HEK293 (cell line): ENCODE results near the gene BCAS3.

Source experiments
- CTCF ChIA-PET: fragments of 350-600 bp; formaldehyde crosslinking; extraction: SDS; loops from one replicate; lab custom pipeline; 2021; ENCODE audit warnings: antibody characterized with exemption; lab: Yijun Ruan, JAX
- POLR2A ChIA-PET: fragments of 300-600 bp; formaldehyde crosslinking; extraction: SDS; loops from one replicate; lab custom pipeline; 2020; ENCODE audit warnings: antibody characterized with exemption, inconsistent platforms; lab: Yijun Ruan, JAX
- H3K27ac ChIP-seq: fragments of 200-500 bp; sonication (Bioruptor generic); 2 replicates; pipeline ENCODE4 v1.5.1; 2014; ENCODE audit warnings: low read depth, low read length, control low read depth, inconsistent platforms; ENCODE audit errors: extremely low read depth
- H3K36me3 ChIP-seq, 2 experiments: fragments of 200-500 bp in 1 of 2; sonication (Bioruptor generic) in 1 of 2; 1 replicate in 1 of 2; 2 replicates in 1 of 2; pipeline ENCODE4 v1.5.1; 2014 to 2017; ENCODE audit warnings: inconsistent platforms in 2 of 2, low read length in 2 of 2; ENCODE audit not compliant: control insufficient read depth in 2 of 2, insufficient read depth in 1 of 2
- H3K4me1 ChIP-seq: fragments of 200-500 bp; sonication (Bioruptor generic); 2 replicates; pipeline ENCODE4 v1.5.1; 2014; ENCODE audit warnings: mild to moderate bottlenecking, low read length, inconsistent platforms; ENCODE audit not compliant: control insufficient read depth, insufficient read depth
- H3K4me3 ChIP-seq: 2 replicates; pipeline ENCODE4 v1.5.1; 2011; ENCODE audit warnings: low read depth, mild to moderate bottlenecking, control low read depth, low read length, moderate library complexity
- H3K9me3 ChIP-seq: fragments of 200-500 bp; sonication (Bioruptor generic); 2 replicates; pipeline ENCODE4 v1.5.1; 2014; ENCODE audit warnings: low read depth, low read length, inconsistent platforms; ENCODE audit not compliant: control insufficient read depth, insufficient read depth
- GFI1B ChIP-seq: fragments of 450-650 bp; formaldehyde crosslinking; IDR thresholded peaks from 2 replicates; pipeline ENCODE4 v1.5.1; 2016; ENCODE audit warnings: missing biosample characterization, missing genetic modification characterization
- GLI2 ChIP-seq: fragments of 450-650 bp; formaldehyde crosslinking; IDR thresholded peaks from 2 replicates; pipeline ENCODE4; 2017; ENCODE audit warnings: missing biosample characterization, missing genetic modification characterization, low read depth, borderline replicate concordance
- HOXA7 ChIP-seq: sonication (generic); formaldehyde crosslinking; IDR thresholded peaks from 2 replicates; pipeline ENCODE4 v1.8.1; 2022; ENCODE audit warnings: missing genetic modification reagents, borderline replicate concordance
- HOXC10 ChIP-seq: sonication (generic); formaldehyde crosslinking; IDR thresholded peaks from 2 replicates; pipeline ENCODE4 v1.8.1; 2023; ENCODE audit warnings: mild to moderate bottlenecking, missing genetic modification reagents
- REST ChIP-seq: fragments of 450-650 bp; formaldehyde crosslinking; IDR thresholded peaks from 2 replicates; pipeline ENCODE4 v1.5.1; 2016; ENCODE audit warnings: missing biosample characterization, missing genetic modification characterization
- SP7 ChIP-seq: fragments of 450-650 bp; formaldehyde crosslinking; IDR thresholded peaks from 2 replicates; pipeline ENCODE4 v1.5.1; 2016; ENCODE audit warnings: missing biosample characterization, missing genetic modification characterization
- YY1 ChIP-seq: fragments of 450-650 bp; formaldehyde crosslinking; IDR thresholded peaks from 2 replicates; pipeline ENCODE4 v1.5.1; 2018; ENCODE audit warnings: missing biosample characterization, missing genetic modification characterization
- ZFP69B ChIP-seq: fragments of 450-650 bp; formaldehyde crosslinking; IDR thresholded peaks from 2 replicates; pipeline ENCODE4 v1.5.1; 2016; ENCODE audit warnings: missing biosample characterization, missing genetic modification characterization
- ZIC2 ChIP-seq: fragments of 450-650 bp; formaldehyde crosslinking; IDR thresholded peaks from 2 replicates; pipeline ENCODE4 v1.5.1; 2016; ENCODE audit warnings: missing biosample characterization, missing genetic modification characterization
- ZNF10 ChIP-seq: fragments of 450-650 bp; formaldehyde crosslinking; IDR thresholded peaks from 2 replicates; pipeline ENCODE4 v1.5.1; 2017; ENCODE audit warnings: missing biosample characterization, missing genetic modification characterization
- ZNF16 ChIP-seq: fragments of 450-650 bp; formaldehyde crosslinking; IDR thresholded peaks from 2 replicates; pipeline ENCODE4 v1.5.1; 2016; ENCODE audit warnings: low read depth, missing biosample characterization, missing genetic modification characterization
- ZNF169 ChIP-seq: fragments of 450-650 bp; formaldehyde crosslinking; IDR thresholded peaks from 2 replicates; pipeline ENCODE4 v1.5.1; 2016; ENCODE audit warnings: missing biosample characterization, missing genetic modification characterization
- ZNF266 ChIP-seq: fragments of 450-650 bp; formaldehyde crosslinking; IDR thresholded peaks from 2 replicates; pipeline ENCODE4 v1.5.1; 2016; ENCODE audit warnings: missing biosample characterization, missing genetic modification characterization, low read depth
- ZNF416 ChIP-seq: fragments of 450-650 bp; formaldehyde crosslinking; IDR thresholded peaks from 2 replicates; pipeline ENCODE4 v1.5.1; 2016; ENCODE audit warnings: missing biosample characterization, missing genetic modification characterization
- ZNF488 ChIP-seq: fragments of 450-650 bp; formaldehyde crosslinking; IDR thresholded peaks from 2 replicates; pipeline ENCODE4 v1.5.1; 2016; ENCODE audit warnings: missing biosample characterization, missing genetic modification characterization
- ZNF623 ChIP-seq: fragments of 450-650 bp; formaldehyde crosslinking; IDR thresholded peaks from 2 replicates; pipeline ENCODE4 v1.5.1; 2016; ENCODE audit warnings: missing biosample characterization, missing genetic modification characterization
- ZNF664 ChIP-seq: fragments of 450-650 bp; formaldehyde crosslinking; IDR thresholded peaks from 2 replicates; pipeline ENCODE4 v1.5.1; 2016; ENCODE audit warnings: missing biosample characterization, missing genetic modification characterization
- ZNF677 ChIP-seq: fragments of 450-650 bp; IDR thresholded peaks from 2 replicates; pipeline ENCODE4 v1.5.0; 2018; ENCODE audit warnings: missing biosample characterization, mild to moderate bottlenecking, missing genetic modification characterization, moderate library complexity
- ZNF76 ChIP-seq: fragments of 450-650 bp; formaldehyde crosslinking; IDR thresholded peaks from 2 replicates; pipeline ENCODE4; 2016; ENCODE audit warnings: low read depth, missing biosample characterization, missing genetic modification characterization, borderline replicate concordance

The BCAS3 gene

GRCh38 chr17:61422869-61423268, 745.2 kb downstream of the BCAS3 start:
- ChIA-PET POLR2A (no interaction called here), CTCF (interaction anchor here (1.1 to 1.2 kb wide), 2 partner anchors 27 to 128 kb away, joined by 4 to 6 read pairs; no protein-coding TSS in a partner anchor)
- Histone ChIP-seq H3K9me3 (no peaks in the 10 kb centered on the region), H3K27ac (no peak overlapping the region), H3K36me3 (no peaks in the 10 kb centered on the region), H3K4me3 (no peak overlapping the region), H3K4me1 (no peaks in the 10 kb centered on the region)
- TF ChIP-seq ZFP69B, result no peak
- no peak for TF ChIP-seq REST (tag by site-specific recombination)
- TF ChIP-seq HOXC10 (CRISPR knock-in tag), result no peak
- TF ChIP-seq ZNF76 (tag by site-specific recombination), result no peak
- no peak for TF ChIP-seq HOXA7 (CRISPR knock-in tag)
- TF ChIP-seq SP7 (tag by site-specific recombination), result no peak
- TF ChIP-seq ZNF488 (tag by site-specific recombination), result no peak
- no peak for TF ChIP-seq GLI2 (tag by site-specific recombination)
- TF ChIP-seq GFI1B (tag by site-specific recombination), result no peak
- no peak for TF ChIP-seq ZNF664 (tag by site-specific recombination)
- TF ChIP-seq ZNF10 (tag by site-specific recombination), result no peak
- no peak for TF ChIP-seq ZNF623 (tag by site-specific recombination)
- no peak for TF ChIP-seq ZNF416 (tag by site-specific recombination)
- TF ChIP-seq ZNF16 (tag by site-specific recombination), result no peak
- no peak for TF ChIP-seq ZNF266
- TF ChIP-seq ZNF677 (tag by site-specific recombination), result no peak
- TF ChIP-seq ZIC2 (tag by site-specific recombination), result no peak
- no peak for TF ChIP-seq ZNF169 (tag by site-specific recombination)

GRCh38 chr17:61423967-61424649, 746.5 kb downstream of the BCAS3 start:
- ChIA-PET POLR2A (no interaction called here), CTCF (interaction anchor here (0.6 to 3.0 kb wide), 7 partner anchors 12 to 150 kb away, joined by 3 to 13 read pairs (median 4); no protein-coding TSS in a partner anchor)
- H3K27ac ChIP-seq, result no peak overlapping the region
- peak; percentile 28 for TF ChIP-seq ZIC2 (tag by site-specific recombination)
- no peak for TF ChIP-seq YY1
- no peak overlapping the region for H3K4me3 ChIP-seq
- no peaks in the 10 kb centered on the region for H3K4me1 ChIP-seq
- no peaks in the 10 kb centered on the region for H3K36me3 ChIP-seq
- no peaks in the 10 kb centered on the region for H3K9me3 ChIP-seq
